GM19025 (cell line): ENCODE data around the gene IQCK.

Source experiments
- ATAC-seq: cut with Tn5 transposase; IDR thresholded peaks from one replicate; pipeline ENCODE4 v1.9.1; 2021; ENCODE audit warnings: mild to moderate bottlenecking, low read depth, moderate library complexity; ENCODE audit not compliant: unreplicated experiment

Gene IQCK

DNA sequence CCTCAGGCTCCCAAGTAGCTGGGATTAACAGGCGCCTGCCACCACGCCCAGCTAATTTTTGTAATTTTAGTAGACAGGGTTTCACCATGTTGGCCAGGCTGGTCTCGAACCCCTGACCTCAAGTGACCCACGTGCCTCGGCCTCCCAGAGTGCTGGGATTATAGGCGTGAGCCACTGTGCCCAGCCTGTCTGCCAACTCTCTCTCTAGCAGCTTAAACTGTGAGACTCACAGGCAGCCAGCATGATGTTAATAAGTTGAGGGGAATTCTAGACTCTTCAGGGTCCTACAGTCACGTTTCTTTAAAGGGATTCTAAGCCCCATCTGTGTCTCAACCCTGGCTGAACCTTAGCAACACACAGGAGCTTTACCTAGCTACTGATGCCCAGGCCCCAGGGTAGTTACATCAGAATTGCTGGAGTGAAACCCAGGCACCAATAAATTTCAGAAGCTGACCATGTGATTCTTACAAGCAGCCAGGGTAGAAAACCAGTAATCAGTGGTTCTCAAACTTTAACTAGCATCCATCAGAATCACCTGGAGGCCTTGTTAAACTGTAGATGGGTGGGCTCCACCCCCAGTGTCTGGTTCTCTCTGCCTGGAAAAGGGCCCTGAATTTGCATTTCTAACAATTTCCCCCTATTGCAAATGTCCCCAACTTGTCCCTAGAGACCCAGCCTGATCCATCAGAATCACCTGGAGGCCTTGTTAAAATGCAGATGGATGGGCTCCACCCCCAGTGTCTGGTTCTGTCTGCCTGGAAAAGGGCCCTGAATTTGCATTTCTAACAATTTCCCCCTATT lies 135.9 kb downstream of the IQCK start:
- ATAC-seq = no peak

DNA sequence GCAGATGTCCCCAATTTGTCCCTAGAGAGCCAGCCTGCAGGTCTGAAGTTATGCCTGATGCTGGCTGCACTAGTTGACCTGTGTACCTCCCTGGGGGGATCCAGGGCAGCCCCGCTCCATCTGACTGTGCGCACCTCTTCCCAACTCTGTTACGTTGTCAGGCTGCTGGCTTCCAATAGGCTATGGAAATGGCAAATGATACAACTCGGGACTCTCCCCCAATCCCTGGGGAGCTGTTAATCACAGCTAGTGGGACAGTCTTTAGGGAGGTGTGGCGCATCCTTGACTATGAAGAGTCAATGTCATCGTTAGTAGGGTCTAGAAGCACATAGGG lies 136.4 kb downstream of the IQCK start:
- ATAC-seq = no peak

DNA sequence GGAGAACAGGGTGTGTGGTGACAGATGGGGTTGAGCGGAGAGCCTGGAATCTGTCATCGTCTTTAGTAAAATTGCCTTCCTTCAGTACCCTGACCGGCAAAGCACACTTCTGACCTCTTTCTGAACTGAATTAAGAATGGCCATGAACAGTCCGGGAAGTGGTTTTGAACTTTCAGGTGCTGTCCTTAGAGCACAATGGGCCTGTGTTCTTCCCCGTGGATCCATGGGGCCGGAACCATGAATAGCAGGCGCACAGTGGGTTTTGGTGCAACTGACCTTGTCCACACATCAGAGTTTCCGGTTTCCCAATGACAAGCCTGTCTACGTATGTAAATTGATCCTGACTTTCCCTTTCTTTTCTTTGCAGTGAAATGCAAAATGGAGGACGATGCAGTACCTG lies 138.0 kb downstream of the IQCK start:
- no peak for ATAC-seq

DNA sequence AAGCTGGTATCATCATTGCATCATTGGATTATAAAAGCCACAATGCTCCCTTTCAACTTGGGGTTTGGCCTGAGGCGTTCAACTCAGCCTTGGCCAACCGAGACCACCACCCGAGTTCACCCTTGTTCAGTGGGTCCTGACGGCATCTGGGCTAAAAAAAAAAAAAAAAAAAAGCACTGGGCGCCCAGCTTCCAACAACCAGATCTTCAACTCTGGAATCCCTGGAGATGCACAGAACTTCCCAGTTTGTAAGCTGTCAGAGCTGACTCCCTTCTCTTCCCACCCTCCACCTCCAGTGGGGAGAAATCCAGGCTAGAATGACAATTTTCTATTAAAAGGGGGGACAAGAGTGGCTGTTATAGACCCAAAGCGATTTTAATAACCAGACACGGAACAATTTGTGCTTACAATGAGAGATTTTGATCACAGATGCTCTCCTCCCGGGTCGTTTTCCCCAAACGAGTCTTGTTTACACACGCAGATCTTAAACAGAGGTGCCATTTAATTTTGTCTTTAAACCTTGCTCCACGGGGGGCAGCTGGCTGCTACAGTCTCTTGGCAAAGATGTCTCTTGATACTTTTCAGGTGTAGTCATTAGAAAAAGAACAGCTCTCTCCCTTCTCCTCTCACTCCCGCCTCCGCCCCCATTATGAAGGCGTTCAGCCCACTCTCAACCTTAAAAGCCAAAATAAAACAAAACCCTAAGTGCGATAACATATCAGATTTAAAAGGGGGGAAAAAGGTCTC lies 139.7 kb downstream of the IQCK start:
- no peak for ATAC-seq

DNA sequence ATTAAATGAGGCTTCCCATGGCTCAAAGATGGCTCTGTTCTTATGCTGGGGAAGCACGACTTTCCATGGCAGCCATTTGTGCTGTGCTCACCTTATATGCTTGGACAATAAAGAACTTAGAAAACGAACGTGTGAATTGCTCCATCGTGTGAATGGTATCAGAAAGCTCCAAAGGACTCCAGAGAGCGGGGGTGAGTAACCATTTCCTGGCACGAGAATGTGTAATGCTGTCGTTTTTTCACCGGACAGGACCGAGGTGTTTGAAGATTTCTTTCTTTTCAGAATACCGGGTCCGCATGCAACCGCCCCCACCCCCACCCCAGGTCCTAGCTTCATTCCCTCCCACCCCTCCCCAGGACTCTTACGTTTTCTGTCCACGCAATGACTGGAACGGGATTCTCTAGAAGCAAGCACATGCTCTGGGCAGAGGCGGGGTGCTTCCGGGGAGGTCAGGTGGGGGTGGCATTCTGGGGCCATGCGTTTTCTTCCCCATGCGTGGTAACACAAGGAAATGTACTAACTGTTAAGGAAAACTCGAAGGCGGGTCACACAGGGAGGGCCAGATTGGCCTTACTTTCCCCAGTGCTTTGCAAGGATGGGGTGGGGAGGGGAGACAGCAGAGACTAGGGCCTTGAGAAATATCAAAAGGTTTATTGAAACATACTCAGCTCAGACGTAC lies 140.4 kb downstream of the IQCK start:
- no peak for ATAC-seq

DNA sequence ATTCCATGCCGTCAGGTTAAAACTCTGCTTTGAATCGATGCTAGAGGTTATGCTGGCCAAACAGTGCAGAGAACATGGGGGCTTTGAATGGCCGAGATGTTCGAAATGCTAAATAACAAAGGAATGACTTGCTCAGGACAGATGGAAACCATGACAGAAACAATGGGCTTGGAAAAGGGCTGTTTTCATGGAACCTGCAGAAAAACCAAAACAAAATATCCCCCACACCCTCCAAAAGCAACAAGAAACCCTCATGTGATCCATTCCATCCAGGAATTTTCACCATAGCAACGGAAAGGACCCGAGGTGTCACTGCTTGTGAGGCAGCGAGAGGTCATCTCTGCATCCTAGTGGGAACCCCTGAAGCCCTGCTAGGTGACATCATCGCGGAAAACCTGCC lies 141.1 kb downstream of the IQCK start:
- ATAC-seq = no peak

DNA sequence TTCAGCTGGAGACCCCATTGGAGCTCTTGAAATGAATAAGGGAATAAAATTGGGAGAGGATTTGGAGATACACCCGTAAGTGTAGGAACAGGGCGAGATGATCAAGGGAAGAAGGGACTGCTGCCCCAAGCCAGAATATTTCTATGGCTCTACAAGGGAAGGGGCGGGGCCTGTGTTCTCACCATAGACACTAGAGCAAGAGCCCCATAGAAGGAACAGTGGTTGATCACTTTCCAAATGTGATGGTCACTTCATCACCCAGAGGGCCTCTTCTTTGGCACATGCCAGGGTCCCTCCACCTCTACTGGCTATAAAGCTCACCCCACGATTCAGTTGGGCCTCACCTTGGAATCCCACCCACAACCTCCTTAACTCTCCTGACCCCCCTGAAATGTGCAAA lies 141.5 kb downstream of the IQCK start:
- no peak for ATAC-seq

DNA sequence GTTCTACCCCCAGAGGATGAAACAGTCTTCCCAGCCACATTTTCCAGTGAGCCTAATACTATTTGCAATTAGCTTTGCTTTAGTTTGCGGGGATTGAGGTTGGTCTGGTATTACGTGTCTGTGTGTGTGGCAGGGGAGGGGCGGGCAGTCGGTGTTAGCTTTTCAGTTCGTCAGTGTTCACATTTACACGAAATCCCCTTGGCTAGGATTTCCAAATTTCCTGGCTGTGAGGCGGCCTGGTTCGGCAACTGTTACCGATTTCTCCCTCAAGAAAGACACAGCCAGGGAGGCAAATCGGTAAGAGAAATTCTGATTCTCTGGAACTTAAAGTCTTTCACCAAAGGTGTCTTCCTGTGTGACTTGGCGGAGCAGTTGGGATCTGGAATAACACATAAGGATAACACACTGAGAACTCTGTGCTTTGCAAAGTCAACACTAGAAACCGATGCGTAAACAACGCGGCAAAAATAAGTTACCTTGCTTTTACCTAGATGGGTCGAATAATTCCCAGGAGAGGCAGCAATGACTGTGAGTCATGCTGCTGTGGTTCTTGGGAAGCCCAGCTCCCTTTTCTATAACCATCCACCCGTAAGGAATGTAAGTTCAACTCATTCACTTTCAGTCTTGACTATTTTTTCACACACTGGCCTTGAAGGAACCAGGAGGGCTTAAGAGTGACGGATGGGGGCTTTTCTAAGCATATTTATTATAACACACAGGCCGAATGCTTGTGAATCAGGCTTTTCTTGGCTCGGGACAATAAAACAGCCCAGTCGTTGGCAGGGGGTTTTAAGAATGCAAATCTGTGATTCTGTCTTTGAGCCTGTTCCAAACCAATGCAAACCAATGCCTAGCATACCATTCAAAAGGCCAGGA lies 142.3 kb downstream of the IQCK start:
- no peak for ATAC-seq

DNA sequence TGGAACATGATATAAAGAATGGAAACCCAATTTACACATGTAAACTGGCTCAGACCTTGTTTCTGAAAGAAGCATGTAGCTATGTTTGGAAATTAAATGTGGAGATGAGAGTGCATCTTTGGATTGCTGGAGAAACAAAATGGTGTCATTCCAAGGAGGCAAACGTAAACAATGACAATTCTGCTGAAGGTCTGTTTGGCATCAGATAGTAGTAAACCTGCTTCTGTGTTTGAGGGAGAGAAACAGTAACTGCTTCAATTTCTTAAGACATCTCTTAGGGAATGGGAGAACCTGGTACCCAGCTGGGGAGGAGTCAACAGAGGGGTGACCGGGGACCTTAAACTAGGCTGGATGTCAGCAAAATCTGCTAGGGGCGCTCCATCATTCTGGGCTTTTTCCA lies 143.1 kb downstream of the IQCK start:
- no peak for ATAC-seq

DNA sequence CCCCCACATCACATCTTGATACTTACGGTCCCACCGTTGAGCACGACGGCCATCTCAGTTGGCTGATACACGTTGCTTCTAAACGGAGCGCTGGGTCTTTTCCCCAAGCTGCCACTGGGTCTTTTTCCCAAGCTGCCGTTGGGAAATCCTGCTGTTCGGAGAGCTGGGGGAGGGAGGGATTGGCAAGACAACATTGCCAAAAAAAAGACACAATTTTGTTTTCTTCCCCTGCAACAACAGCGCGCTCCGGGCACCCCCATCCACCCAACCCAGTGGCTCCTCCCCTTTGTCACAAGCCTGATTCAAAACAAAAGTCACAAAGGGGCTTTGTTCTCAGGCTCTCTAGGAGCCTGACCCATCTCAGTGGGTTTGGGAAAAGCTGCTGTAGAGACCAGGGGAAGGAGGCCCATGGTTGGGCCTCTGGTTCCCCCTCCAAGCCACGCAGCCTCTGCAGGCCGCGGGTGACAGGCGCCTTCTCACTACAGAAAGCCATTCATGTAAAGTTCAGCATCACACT lies 143.8 kb downstream of the IQCK start:
- no peak for ATAC-seq

DNA sequence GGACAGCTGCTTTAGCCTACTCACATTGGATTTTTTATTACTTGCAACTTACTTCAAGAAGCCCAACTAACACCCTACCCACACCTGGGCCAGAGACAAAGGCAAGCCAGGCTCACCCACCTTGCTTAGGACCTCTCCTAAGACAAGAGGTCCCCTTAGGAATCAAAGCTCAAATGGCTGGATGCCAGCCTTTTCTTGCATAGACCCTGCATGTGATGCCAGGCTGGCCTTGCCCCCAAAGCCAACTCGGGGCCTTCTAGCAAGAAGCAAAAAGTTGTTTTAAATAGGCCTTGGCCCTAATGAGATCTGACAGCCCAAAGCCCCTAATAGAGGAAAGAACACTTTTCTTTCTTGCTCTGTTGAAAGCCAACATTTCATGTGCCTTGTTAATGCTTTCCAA lies 145.9 kb downstream of the IQCK start:
- no peak for ATAC-seq

DNA sequence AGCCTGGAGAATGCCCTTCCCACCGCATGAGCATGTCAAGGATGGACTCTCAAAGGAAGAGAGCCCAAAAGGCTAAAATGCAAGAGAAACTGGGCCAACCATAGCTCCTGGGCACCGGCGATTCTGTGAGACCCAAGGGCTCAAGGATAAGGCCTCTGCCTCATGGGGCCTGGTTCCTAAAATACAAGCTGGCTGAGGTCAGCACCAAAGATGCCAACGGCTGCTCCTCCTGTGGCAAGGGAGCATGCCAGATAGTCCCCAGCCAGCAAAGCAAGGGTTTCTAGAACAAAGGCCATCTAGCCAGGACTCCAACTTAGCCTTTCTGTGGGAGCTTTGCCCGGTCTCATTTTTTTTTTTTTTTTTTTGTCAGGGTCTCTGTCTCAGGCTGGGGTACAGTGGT lies 146.5 kb downstream of the IQCK start:
- no peak for ATAC-seq

DNA sequence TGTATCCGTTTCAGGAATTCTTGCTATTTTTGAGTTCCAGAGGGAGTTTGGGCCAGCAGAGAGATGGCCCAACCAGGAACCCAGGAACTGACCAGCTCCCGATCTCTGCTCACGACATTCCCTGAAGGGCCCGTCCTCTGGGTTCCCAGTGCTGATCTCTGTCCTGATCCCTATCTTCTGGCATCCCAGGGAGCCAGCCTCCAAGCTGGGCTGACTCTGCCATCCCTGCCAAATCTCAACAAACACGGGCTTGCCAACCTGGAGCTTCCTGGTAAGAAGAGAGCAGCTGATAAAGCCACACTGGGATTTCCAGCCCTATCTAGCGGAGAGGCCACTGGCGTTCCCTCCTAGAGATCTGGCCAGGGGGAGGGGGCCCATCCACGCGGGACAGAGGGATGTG lies 150.3 kb downstream of the IQCK start:
- no peak for ATAC-seq

DNA sequence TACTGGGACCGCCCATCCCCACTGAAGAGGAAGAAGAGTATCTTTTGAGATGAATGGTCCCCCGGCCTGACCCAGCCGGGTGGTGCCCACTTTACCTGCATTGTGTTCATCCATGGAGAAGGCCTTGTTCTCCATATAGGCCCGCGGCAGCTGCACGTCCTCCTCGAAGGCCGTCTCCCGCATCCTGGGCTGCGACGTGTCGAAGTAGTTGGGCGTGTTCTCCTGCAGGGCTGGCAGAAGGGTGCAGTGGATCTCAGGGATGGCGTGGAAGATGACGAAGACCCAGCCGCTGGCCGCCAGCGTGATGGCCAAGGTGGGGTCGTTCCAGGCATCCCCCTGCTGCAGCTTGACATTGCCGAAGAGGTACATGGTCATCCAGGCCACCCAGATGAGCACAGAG lies 153.7 kb downstream of the IQCK start:
- ATAC-seq = no peak

DNA sequence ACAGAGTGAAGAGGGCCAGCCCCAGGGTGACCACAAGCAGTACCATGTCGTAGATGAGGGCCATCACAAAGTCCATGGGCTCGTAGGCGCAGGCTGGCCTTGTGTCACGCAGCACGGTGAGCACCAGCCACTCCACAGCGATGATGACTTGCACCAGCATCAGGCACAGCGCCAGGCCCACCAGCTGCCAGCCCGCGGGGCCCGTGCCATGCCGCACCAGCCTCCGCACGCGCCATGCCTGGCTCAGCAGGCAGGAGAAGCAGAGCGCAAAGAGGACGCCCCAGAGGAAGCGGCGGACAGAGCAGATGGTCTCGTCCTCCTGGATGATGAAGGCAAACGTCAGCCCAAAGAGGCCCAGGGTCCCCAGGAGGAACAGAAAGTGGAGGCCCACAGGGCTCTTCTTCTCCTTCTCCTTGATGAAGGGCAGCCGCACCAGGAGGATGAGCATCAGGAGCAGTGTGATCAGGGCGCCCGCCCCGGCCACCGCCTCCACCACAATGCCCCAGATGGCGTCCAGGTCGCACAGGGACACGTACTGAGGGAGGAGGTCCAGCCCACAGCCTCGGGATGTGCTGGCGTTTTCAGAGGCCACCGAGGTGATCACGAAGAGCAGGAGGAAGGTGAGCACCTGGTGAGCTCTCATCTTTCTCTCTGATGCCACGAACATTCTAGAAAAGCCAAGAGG lies 154.2 kb downstream of the IQCK start:
- ATAC-seq = no peak

DNA sequence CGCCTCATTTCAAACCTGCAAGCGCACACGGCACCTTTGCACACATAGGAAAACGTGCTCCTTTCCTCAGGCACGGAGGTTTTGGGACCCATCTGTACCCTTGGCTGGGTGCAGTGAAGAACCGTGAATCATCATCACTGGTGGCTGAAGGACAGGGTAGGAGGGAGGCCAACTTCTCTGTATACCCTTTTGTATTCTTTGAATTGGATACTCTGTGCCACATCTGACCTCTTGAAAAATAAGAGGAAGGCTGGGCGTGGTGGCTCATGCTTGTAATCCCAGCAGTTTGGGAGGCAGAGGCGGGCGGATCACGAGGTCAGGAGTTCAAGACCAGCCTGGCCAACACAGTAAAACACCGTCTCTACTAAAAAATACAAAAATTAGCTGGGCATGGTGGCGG lies 154.9 kb downstream of the IQCK start:
- no peak for ATAC-seq

DNA sequence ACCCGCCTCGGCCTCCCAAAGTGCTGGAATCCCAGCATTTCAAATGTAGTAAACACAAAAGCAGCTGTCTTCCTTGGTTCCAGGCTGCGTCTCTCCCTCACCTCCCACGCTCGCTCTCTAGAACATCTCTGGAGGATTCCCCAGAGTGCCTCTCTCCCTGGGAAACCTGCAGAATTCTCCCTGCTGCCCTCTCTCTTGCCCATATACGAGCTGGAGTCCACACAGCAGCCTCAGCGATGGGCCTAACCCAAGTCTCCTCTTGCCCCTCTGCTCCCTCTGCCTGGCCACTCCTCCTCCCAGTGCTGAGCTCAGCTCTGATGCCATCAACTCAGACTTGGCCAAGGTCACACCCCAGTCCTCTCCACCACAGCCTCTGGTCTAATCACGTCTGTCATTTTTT lies 156.0 kb downstream of the IQCK start:
- no peak for ATAC-seq

DNA sequence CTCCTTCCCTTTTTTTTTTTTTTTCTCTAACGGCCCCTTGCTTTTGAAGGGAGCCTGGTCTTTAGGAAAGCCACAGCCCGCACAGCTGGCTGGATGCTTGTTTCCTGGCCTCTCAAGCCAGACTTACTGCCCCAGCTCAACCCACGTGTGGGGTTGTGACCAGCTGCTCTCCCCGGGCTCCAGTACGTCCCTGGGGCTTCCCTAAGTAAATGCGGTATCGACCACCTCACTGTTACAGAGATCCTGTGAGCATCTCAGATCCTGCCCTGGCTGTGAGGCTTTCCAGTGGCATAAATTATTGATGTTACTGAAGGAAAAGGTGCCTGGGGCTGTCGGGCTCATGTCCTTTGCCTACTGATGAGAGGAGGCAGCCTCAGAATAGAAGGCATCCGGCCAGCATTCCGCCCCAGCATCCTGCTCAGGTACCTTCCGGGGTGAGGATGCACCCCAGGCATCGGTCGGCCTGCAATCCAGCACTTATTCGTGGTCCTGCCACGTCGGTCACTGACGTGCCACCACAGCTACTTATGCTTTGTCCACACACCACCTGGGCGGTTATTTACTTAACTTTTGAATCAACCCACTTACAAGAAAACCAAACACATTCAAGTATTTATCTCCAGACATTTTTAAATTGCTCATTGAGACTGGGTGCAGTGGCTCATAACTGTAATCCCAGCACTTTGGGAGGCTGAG lies 156.9 kb downstream of the IQCK start:
- ATAC-seq = no peak

DNA sequence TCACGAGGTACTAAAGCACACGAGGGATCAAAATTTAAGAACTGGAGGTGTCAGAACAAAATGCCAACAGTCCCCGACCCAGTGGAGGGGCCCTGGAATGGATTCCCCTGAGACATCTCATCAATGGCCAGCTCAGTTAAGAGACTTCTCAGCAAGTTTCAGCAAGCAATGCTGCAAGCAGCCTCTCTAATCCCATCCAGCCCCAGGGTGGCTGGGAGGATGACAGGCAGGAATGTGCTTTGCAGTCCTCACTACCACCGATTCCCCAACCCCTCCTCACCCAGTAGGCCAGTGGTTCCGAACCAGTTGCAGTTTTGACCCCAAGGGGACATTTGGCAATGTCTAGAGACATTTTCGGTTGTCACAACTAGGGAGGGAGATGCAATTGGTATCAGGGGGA lies 157.8 kb downstream of the IQCK start:
- ATAC-seq = no peak
